Loucy (cell line): ENCODE data around the gene LRRC4B.

Experiments
- H2AFZ ChIP-seq: fragments of 200-600 bp; sonication (generic); 2 replicates; pipeline ENCODE4 v1.6.0; 2016; ENCODE audit warnings: antibody characterized with exemption, mild to moderate bottlenecking, low read length, moderate library complexity
- H3F3A ChIP-seq: fragments of 200-600 bp; 2 replicates; pipeline ENCODE4 v1.6.0; 2016; ENCODE audit warnings: antibody characterized with exemption, low read depth, mild to moderate bottlenecking
- H3K27me3 ChIP-seq: fragments of 200-600 bp; sonication (generic); 2 replicates; pipeline ENCODE4 v1.6.1; 2014; ENCODE audit warnings: low read length, mild to moderate bottlenecking; ENCODE audit not compliant: insufficient read depth, poor library complexity, severe bottlenecking
- H3K36me3 ChIP-seq: fragments of 200-600 bp; sonication (generic); 2 replicates; pipeline ENCODE4 v1.6.1; 2016; ENCODE audit warnings: low read length; ENCODE audit not compliant: insufficient read depth
- H3K4me1 ChIP-seq: fragments of 200-600 bp; sonication (generic); 2 replicates; pipeline ENCODE4 v1.5.1; 2014; ENCODE audit warnings: low read length, mild to moderate bottlenecking; ENCODE audit not compliant: insufficient read depth, poor library complexity, severe bottlenecking
- H3K4me2 ChIP-seq: fragments of 200-600 bp; sonication (generic); 2 replicates; pipeline ENCODE4 v1.6.0; 2014; ENCODE audit warnings: antibody characterized with exemption, low read length, low read depth, mild to moderate bottlenecking; ENCODE audit not compliant: poor library complexity, severe bottlenecking
- H3K4me3 ChIP-seq: fragments of 200-600 bp; sonication (generic); 2 replicates; pipeline ENCODE4 v1.5.1; 2014; ENCODE audit warnings: low read length, mild to moderate bottlenecking, mixed read lengths; ENCODE audit not compliant: poor library complexity, severe bottlenecking
- H3K79me2 ChIP-seq: fragments of 200-600 bp; sonication (generic); 2 replicates; pipeline ENCODE4 v1.6.1; 2014; ENCODE audit warnings: low read length; ENCODE audit not compliant: insufficient read depth
- H3K9ac ChIP-seq: fragments of 200-600 bp; sonication (generic); 2 replicates; pipeline ENCODE4 v1.6.0; 2014; ENCODE audit warnings: mild to moderate bottlenecking, low read depth, low read length, moderate library complexity; ENCODE audit not compliant: poor library complexity, severe bottlenecking
- H3K9me2 ChIP-seq: fragments of 200-600 bp; sonication (generic); replicated peaks from 2 replicates; pipeline ENCODE4 v1.6.1; 2016; ENCODE audit warnings: low read depth, low read length, mixed read lengths
- H3K9me3 ChIP-seq: fragments of 200-600 bp; sonication (generic); 2 replicates; pipeline ENCODE4 v1.6.1; 2014; ENCODE audit warnings: mild to moderate bottlenecking, antibody characterized with exemption, low read length, low read depth; ENCODE audit not compliant: insufficient read depth
- H4K20me1 ChIP-seq: fragments of 200-600 bp; sonication (generic); 2 replicates; pipeline ENCODE4 v1.6.0; 2014; ENCODE audit warnings: antibody characterized with exemption, low read length, mild to moderate bottlenecking; ENCODE audit not compliant: insufficient read depth, poor library complexity, severe bottlenecking
- EZH2phosphoT487 ChIP-seq: fragments of 200-600 bp; IDR thresholded peaks from 2 replicates; pipeline ENCODE4 v1.6.1; 2018; ENCODE audit warnings: antibody characterized with exemption, mild to moderate bottlenecking, moderate library complexity, borderline replicate concordance
- TF ChIP-seq, protein P1 (sequence below): fragments of 200-600 bp; sonication (generic); conservative IDR thresholded peaks from 2 replicates; pipeline ENCODE4 v1.5.1; 2014; ENCODE audit warnings: mild to moderate bottlenecking, antibody characterized with exemption, low read length

LRRC4B gene

GRCh38 chr19:50489461-50490011 lies 78.7 kb downstream of the LRRC4B start:
- H3K36me3 ChIP-seq, result no peaks in the 10 kb centered on the region
- no peaks in the 10 kb centered on the region for H3K9me2 ChIP-seq
- H3K4me2 ChIP-seq, result no peak overlapping the region
- H2AFZ ChIP-seq, result no peak overlapping the region
- no peaks in the 10 kb centered on the region for H3K79me2 ChIP-seq
- no peaks in the 10 kb centered on the region for H3K27me3 ChIP-seq
- TF ChIP-seq EZH2phosphoT487, result no peak
- TF ChIP-seq, protein P1, sequence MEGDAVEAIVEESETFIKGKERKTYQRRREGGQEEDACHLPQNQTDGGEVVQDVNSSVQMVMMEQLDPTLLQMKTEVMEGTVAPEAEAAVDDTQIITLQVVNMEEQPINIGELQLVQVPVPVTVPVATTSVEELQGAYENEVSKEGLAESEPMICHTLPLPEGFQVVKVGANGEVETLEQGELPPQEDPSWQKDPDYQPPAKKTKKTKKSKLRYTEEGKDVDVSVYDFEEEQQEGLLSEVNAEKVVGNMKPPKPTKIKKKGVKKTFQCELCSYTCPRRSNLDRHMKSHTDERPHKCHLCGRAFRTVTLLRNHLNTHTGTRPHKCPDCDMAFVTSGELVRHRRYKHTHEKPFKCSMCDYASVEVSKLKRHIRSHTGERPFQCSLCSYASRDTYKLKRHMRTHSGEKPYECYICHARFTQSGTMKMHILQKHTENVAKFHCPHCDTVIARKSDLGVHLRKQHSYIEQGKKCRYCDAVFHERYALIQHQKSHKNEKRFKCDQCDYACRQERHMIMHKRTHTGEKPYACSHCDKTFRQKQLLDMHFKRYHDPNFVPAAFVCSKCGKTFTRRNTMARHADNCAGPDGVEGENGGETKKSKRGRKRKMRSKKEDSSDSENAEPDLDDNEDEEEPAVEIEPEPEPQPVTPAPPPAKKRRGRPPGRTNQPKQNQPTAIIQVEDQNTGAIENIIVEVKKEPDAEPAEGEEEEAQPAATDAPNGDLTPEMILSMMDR, result no peak
- no peak overlapping the region for H3K4me3 ChIP-seq
- H3K4me1 ChIP-seq, result no peaks in the 10 kb centered on the region
- peaks cover 3% of the 10 kb centered on the region; the same call in 1 of the 2 replicates for H3K9me3 ChIP-seq
- H4K20me1 ChIP-seq, result no peaks in the 10 kb centered on the region
- no peak overlapping the region for H3K9ac ChIP-seq
- no peaks in the 10 kb centered on the region for H3F3A ChIP-seq

GRCh38 chr19:50488389-50489194 lies 79.6 kb downstream of the LRRC4B start:
- H3K27me3 ChIP-seq, result no peaks in the 10 kb centered on the region
- H3K79me2 ChIP-seq, result no peaks in the 10 kb centered on the region
- no peaks in the 10 kb centered on the region for H3K4me1 ChIP-seq
- no peaks in the 10 kb centered on the region for H3K36me3 ChIP-seq
- no peak overlapping the region for H3K4me2 ChIP-seq
- no peaks in the 10 kb centered on the region for H4K20me1 ChIP-seq
- no peak overlapping the region for H2AFZ ChIP-seq
- H3K9me2 ChIP-seq, result no peaks in the 10 kb centered on the region
- H3K4me3 ChIP-seq, result no peak overlapping the region
- no peak overlapping the region for H3K9ac ChIP-seq
- H3F3A ChIP-seq, result no peaks in the 10 kb centered on the region
- H3K9me3 ChIP-seq, result peaks cover 3% of the 10 kb centered on the region; the same call in 1 of the 2 replicates
- no peak for TF ChIP-seq EZH2phosphoT487
- TF ChIP-seq, protein P1, result no peak

DNA sequence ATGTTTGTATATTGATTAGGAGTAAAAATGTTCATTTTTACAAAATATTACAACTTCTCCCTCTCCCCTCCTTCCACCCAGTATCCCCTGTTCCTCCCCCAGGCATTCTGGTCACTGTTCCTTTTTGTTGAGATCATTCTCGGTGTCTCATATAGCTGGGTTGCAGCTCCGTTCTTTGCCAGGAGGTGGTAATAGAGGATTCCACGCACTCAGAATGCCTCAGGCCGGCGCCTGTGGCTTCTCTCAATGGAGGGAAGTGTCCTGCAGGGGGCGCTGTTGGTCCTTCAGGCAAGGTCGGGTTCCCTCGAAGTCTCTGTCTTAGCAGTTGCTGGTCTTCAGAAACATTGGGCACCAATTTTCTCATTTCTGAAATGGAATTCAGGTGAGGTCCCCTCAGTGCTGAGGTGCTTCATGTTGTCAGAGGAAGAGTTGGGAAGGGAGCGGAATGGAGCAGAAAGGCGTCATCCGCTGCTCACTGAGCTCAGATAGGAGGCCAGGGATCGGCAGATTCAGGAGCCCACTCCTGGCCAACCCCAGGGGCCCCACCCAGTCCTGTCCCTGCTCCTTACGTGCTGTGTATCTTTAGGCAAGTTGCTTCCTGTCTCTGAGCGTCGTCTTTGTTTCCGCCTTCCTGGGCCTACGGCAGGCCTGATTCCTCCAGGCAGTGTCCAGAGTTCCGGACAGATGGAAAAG lies 81.3 kb downstream of the LRRC4B start:
- no peak for TF ChIP-seq EZH2phosphoT487
- TF ChIP-seq, protein P1, result peak; percentile 48
- Histone ChIP-seq H3K9me2 (no peaks in the 10 kb centered on the region), H3K4me1 (no peaks in the 10 kb centered on the region), H3K79me2 (no peaks in the 10 kb centered on the region), H3K4me3 (no peak overlapping the region), H2AFZ (no peak overlapping the region), H3K4me2 (no peak overlapping the region), H3K36me3 (no peaks in the 10 kb centered on the region), H3K9me3 (peaks cover 3% of the 10 kb centered on the region; the same call in 1 of the 2 replicates), H4K20me1 (no peaks in the 10 kb centered on the region), H3K9ac (no peak overlapping the region), H3F3A (no peaks in the 10 kb centered on the region), H3K27me3 (no peaks in the 10 kb centered on the region)
